Liver (tissue), 9 donors: Measurements from ENCODE around the gene TCERG1L. TPM values are rescaled to one million over a fixed set of nuclear protein-coding genes. Genes with fewer than 3 reads are reported as not detected.

Experiments
- DNase-seq: peaks from one replicate; pipeline ENCODE4 v3.0.0-alpha.2; 2017; ENCODE audit warnings: low spot score
- H3K27ac ChIP-seq, 2 donors: one replicate each; pipeline ENCODE4 v1.7.0; 2013; ENCODE audit warnings: inconsistent platforms in 2 of 2, low read length in 2 of 2, control low read depth in 1 of 2, low read depth in 1 of 2, mild to moderate bottlenecking in 1 of 2
- H3K27me3 ChIP-seq, 4 donors: one replicate each; pipeline versions ENCODE4 v1.6.1 to v1.7.0; 2013; ENCODE audit warnings: low read length in 3 of 4, inconsistent platforms in 1 of 4, mild to moderate bottlenecking in 1 of 4, moderate library complexity in 1 of 4; ENCODE audit not compliant: control insufficient read depth in 4 of 4, insufficient read depth in 4 of 4
- H3K36me3 ChIP-seq, 4 donors: one replicate each; pipeline versions ENCODE4 v1.6.1 to v1.7.0; 2013; ENCODE audit warnings: low read length in 3 of 4, mild to moderate bottlenecking in 3 of 4, low read depth in 1 of 4, moderate library complexity in 1 of 4; ENCODE audit not compliant: control insufficient read depth in 4 of 4, insufficient read depth in 3 of 4
- H3K4me1 ChIP-seq, 4 donors: one replicate each; pipeline versions ENCODE4 v1.6.1 to v1.7.0; 2013; ENCODE audit warnings: low read length in 3 of 4, mild to moderate bottlenecking in 3 of 4, moderate library complexity in 1 of 4; ENCODE audit not compliant: control insufficient read depth in 4 of 4, insufficient read depth in 4 of 4
- H3K4me3 ChIP-seq, 3 donors: one replicate each; pipeline versions ENCODE4 v1.6.1 to v1.7.0; 2013; ENCODE audit warnings: low read length in 3 of 3, control low read depth in 1 of 3, low read depth in 1 of 3, mild to moderate bottlenecking in 1 of 3
- H3K9ac ChIP-seq, 2 donors: one replicate each; pipeline ENCODE4 v1.7.0; 2013; ENCODE audit warnings: low read length in 2 of 2, mild to moderate bottlenecking in 2 of 2, moderate library complexity in 2 of 2, control low read depth in 1 of 2, low read depth in 1 of 2
- H3K9me3 ChIP-seq, 4 donors: one replicate each; pipeline versions ENCODE4 v1.6.1 to v1.7.0; 2013; ENCODE audit warnings: low read length in 3 of 4; ENCODE audit not compliant: control insufficient read depth in 4 of 4
- EGR1 ChIP-seq, 2 donors: IDR thresholded peaks; 2 replicates each; pipeline ENCODE4 v1.6.1; 2016 to 2018; ENCODE audit warnings: antibody characterized with exemption in 2 of 2, low read depth in 2 of 2
- FOXA1 ChIP-seq: IDR thresholded peaks from 2 replicates; pipeline ENCODE4 v1.6.1; 2016; ENCODE audit warnings: antibody characterized with exemption
- FOXA2 ChIP-seq: IDR thresholded peaks from 2 replicates; pipeline ENCODE4 v1.6.1; 2016; ENCODE audit warnings: antibody characterized with exemption
- GABPA ChIP-seq, 2 donors: IDR thresholded peaks in 1 of 2; conservative IDR thresholded peaks in 1 of 2; 2 replicates each; pipeline ENCODE4 v1.6.1; 2016; ENCODE audit warnings: antibody characterized with exemption in 2 of 2, mild to moderate bottlenecking in 1 of 2, moderate library complexity in 1 of 2
- HNF4G ChIP-seq: IDR thresholded peaks from 2 replicates; pipeline ENCODE4 v1.6.1; 2016; ENCODE audit warnings: antibody characterized with exemption
- JUND ChIP-seq, 2 donors: IDR thresholded peaks; 2 replicates each; pipeline ENCODE4 v1.6.1; 2016; ENCODE audit warnings: antibody characterized with exemption in 2 of 2
- NR2F2 ChIP-seq: IDR thresholded peaks from 2 replicates; pipeline ENCODE4 v1.6.1; 2016; ENCODE audit warnings: antibody characterized with exemption
- RXRA ChIP-seq, 2 donors: IDR thresholded peaks; 2 replicates each; pipeline ENCODE4 v1.6.1; 2017 to 2018; ENCODE audit warnings: antibody characterized with exemption in 2 of 2, mild to moderate bottlenecking in 1 of 2
- SP1 ChIP-seq: IDR thresholded peaks from 2 replicates; pipeline ENCODE4 v1.6.1; 2018; ENCODE audit warnings: antibody characterized with exemption, mild to moderate bottlenecking
- TAF1 ChIP-seq: conservative IDR thresholded peaks from 2 replicates; pipeline ENCODE4 v1.6.1; 2016; ENCODE audit warnings: antibody characterized with exemption, mild to moderate bottlenecking
- YY1 ChIP-seq: IDR thresholded peaks from 2 replicates; pipeline ENCODE4 v1.6.1; 2016; ENCODE audit warnings: antibody characterized with exemption, mild to moderate bottlenecking
- WGBS: extraction: QIAGEN DNeasy Blood & Tissue Kit; methylation state at CpG from one replicate; pipeline ENCODE4 v1.1.7; 2013; 5-methylcytosine and 5-hydroxymethylcytosine counted together
- polyA plus RNA-seq, 2 donors: library from polyadenylated mRNA; stranded (reverse) in 1 of 2; unstranded in 1 of 2; fragments of 200-250 nt in 1 of 2; fragments of >200 nt in 1 of 2; fragmentation: Nextera tagmentation in 1 of 2; extraction: Ambion mirVana in 1 of 2; gene quantifications; one replicate each; pipeline versions ENCODE4 v1.2.1 to v1.2.3, GENCODE V29; 2013 to 2015
- total RNA-seq, 2 donors: library from RNA; depleted of rRNA; stranded (reverse); fragments of >200 nt; gene quantifications; one replicate each; pipeline ENCODE4 v1.2.3, GENCODE V29; 2014
- TF ChIP-seq, protein P1 (sequence below): fragments of 150-350 bp; IDR thresholded peaks from 2 replicates; pipeline ENCODE4 v1.5.1; 2017; ENCODE audit warnings: improper control_type of control experiment, low read depth, low read length; ENCODE audit not compliant: missing input control
- TF ChIP-seq, protein P2 (sequence below): IDR thresholded peaks from 2 replicates; pipeline ENCODE4 v1.6.1; 2016; ENCODE audit warnings: antibody characterized with exemption
- TF ChIP-seq, protein P3 (sequence below): IDR thresholded peaks from 2 replicates; pipeline ENCODE4 v1.6.1; 2016; ENCODE audit warnings: antibody characterized with exemption
- donor health status: healthy.
- donor health status: healthy.
- donor health status: healthy.
- donor health status: healthy.
- donor health status: healthy.

Gene TCERG1L
- total and polyA plus RNA-seq, 4 donors = not detected

DNA sequence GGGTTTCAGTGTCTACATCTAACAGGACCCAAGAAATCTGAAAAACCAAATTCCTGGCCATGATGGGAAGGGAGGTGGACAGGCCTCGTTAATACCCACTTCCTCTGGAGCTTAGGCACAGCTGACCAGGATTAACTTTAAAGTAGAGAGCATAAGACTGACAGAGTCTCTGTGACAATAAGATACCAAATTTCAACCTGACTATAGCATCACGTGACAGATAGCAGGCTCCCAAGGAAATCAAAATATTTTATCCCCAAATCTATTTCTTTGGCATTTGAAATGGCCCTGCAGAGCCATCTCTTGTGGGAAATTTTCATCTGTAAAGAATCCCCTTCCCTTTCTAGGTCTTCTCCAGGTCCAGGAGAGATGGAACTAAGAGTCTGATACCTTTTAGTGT, 258.3 kb downstream of the TCERG1L start:
- no peaks in the 10 kb centered on the region for H3K36me3 ChIP-seq
- DNase-seq = no peak
- H3K4me1 ChIP-seq = no peaks in the 10 kb centered on the region
- H3K9ac ChIP-seq = no peak overlapping the region
- TF ChIP-seq JUND (IDR thresholded peaks at IDR 0.05) = no peak
- TF ChIP-seq HNF4G = no peak
- TF ChIP-seq EGR1 (IDR thresholded peaks at IDR 0.05; ENCODE audit: low read depth in 2 of 2) = no peak
- TF ChIP-seq GABPA (IDR thresholded peaks at IDR 0.05 in 1 of 2, conservative IDR thresholded peaks at IDR 0.05 in 1 of 2) = no peak
- no peak for TF ChIP-seq FOXA1
- TF ChIP-seq, protein P1, sequence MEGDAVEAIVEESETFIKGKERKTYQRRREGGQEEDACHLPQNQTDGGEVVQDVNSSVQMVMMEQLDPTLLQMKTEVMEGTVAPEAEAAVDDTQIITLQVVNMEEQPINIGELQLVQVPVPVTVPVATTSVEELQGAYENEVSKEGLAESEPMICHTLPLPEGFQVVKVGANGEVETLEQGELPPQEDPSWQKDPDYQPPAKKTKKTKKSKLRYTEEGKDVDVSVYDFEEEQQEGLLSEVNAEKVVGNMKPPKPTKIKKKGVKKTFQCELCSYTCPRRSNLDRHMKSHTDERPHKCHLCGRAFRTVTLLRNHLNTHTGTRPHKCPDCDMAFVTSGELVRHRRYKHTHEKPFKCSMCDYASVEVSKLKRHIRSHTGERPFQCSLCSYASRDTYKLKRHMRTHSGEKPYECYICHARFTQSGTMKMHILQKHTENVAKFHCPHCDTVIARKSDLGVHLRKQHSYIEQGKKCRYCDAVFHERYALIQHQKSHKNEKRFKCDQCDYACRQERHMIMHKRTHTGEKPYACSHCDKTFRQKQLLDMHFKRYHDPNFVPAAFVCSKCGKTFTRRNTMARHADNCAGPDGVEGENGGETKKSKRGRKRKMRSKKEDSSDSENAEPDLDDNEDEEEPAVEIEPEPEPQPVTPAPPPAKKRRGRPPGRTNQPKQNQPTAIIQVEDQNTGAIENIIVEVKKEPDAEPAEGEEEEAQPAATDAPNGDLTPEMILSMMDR = no peak
- TF ChIP-seq, protein P2, sequence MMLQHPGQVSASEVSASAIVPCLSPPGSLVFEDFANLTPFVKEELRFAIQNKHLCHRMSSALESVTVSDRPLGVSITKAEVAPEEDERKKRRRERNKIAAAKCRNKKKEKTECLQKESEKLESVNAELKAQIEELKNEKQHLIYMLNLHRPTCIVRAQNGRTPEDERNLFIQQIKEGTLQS = no peak
- TF ChIP-seq SP1 = no peak
- no peak for TF ChIP-seq NR2F2
- H3K4me3 ChIP-seq = no peak overlapping the region
- peaks cover 0 to 3% (median 0%) of the 10 kb centered on the region in 4 donors for H3K9me3 ChIP-seq
- H3K27ac ChIP-seq = no peak overlapping the region
- WGBS = 58% methylated on average over 2 of the region's 2 CpGs
- H3K27me3 ChIP-seq = peaks cover 0 to 12% (median 0%) of the 10 kb centered on the region in 4 donors

DNA sequence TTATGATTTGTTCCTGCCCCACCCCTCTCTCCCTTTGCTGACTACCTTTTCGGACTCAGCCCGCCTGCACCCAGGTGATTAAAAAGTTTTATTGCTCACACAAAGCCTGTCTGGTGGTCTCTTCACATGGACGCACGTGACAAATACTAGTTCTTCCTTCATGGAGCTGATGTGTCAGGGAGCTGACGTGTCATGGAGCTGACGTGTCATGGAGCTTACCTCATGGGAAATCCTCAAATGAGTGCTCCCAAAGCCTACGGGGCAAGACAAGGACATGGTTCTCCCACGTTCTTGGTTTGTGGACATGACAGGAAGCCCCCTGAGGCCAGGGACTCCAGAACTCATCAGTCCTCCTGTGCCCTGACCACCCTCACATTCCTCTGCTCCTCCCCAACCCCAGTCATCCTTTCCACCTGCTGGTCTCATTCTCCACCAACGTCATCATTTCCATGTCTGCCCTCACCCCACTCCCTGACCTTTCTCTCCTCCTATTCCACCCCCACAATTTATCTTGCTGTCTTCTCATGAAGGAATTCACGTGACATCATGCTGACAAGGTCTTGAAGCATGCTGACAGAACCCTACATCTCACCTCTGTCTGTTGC, 261.3 kb downstream of the TCERG1L start:
- Histone ChIP-seq H3K27ac (no peak overlapping the region), H3K36me3 (no peaks in the 10 kb centered on the region), H3K9ac (no peak overlapping the region), H3K4me1 (no peaks in the 10 kb centered on the region), H3K9me3 (peaks cover 0 to 3% (median 0%) of the 10 kb centered on the region in 4 donors), H3K27me3 (peaks cover 0 to 5% (median 0%) of the 10 kb centered on the region in 4 donors), H3K4me3 (no peak overlapping the region)
- TF ChIP-seq FOXA2 = no peak
- TF ChIP-seq, protein P1 = no peak
- no peak for TF ChIP-seq HNF4G
- no peak for TF ChIP-seq TAF1
- TF ChIP-seq RXRA (IDR thresholded peaks at IDR 0.05) = no peak
- 68% methylated on average over 10 of the region's 10 CpGs for WGBS
- DNase-seq = no peak

GRCh38 chr10:131049016-131049415, 262.5 kb downstream of the TCERG1L start:
- no peaks in the 10 kb centered on the region for H3K36me3 ChIP-seq
- 26% methylated on average over 3 of the region's 3 CpGs for WGBS
- H3K27ac ChIP-seq = no peak overlapping the region
- H3K4me1 ChIP-seq = no peaks in the 10 kb centered on the region
- no peak for DNase-seq
- no peak overlapping the region for H3K4me3 ChIP-seq
- H3K27me3 ChIP-seq = peaks cover 0 to 5% (median 0%) of the 10 kb centered on the region in 4 donors
- H3K9me3 ChIP-seq = peaks cover 0 to 3% (median 0%) of the 10 kb centered on the region in 4 donors
- no peak overlapping the region for H3K9ac ChIP-seq
- TF ChIP-seq FOXA2 (no peak), JUND (IDR thresholded peaks at IDR 0.05) (no peak), RXRA (IDR thresholded peaks at IDR 0.05) (no peak), GABPA (IDR thresholded peaks at IDR 0.05 in 1 of 2, conservative IDR thresholded peaks at IDR 0.05 in 1 of 2) (no peak), TAF1 (no peak), FOXA1 (no peak), NR2F2 (no peak), YY1 (no peak)
- TF ChIP-seq, protein P3, sequence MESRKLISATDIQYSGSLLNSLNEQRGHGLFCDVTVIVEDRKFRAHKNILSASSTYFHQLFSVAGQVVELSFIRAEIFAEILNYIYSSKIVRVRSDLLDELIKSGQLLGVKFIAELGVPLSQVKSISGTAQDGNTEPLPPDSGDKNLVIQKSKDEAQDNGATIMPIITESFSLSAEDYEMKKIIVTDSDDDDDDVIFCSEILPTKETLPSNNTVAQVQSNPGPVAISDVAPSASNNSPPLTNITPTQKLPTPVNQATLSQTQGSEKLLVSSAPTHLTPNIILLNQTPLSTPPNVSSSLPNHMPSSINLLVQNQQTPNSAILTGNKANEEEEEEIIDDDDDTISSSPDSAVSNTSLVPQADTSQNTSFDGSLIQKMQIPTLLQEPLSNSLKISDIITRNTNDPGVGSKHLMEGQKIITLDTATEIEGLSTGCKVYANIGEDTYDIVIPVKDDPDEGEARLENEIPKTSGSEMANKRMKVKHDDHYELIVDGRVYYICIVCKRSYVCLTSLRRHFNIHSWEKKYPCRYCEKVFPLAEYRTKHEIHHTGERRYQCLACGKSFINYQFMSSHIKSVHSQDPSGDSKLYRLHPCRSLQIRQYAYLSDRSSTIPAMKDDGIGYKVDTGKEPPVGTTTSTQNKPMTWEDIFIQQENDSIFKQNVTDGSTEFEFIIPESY = no peak
- TF ChIP-seq, protein P1 = no peak
